Middle frontal gyrus (tissue), 1 donor: ENCODE measurements around the gene SDSL.

Experiments
- DNase-seq: peaks from one replicate; pipeline ENCODE4 v3.0.0-alpha.2; 2015; ENCODE audit warnings: low spot score; ENCODE audit errors: extremely low spot score

Gene SDSL

DNA sequence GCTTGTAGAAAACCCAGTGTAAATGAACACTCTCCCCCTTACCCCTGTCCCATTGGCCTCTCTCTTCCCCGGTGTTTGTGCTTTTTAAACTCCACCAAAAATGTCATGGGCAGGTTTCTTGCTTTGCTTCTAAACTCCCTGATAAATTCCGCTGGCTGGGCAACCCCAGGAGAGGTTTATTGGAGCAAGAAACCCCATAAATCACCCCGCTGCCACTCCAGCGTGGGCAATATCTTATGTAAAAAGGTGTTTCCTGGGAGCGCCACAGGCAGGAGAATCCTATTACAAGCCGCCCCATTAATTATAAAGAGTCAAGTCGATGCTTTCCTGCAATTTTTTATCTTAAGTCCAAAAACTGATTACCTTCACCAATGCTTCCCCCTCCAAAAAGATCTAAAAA lies 26.7 kb downstream of the SDSL start:
- no peak for DNase-seq

GRCh38 chr12:113449299-113449698 lies 27.1 kb downstream of the SDSL start:
- no peak for DNase-seq

DNA sequence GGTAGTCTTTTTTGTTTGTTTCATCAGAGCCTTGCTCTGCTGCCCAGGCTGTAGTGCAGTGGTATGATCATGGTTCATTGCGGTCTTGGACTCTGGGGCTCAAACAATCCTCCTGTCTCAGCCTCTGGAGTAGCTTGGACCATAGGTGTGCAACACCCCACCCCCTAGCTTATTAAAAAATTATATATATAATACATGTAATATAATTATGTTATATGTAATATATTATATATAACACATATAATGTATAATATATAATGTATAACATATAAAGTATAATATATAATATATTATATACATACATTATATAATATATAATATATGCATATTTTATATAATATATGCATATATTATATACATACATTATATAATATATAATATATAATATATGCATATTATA lies 27.7 kb downstream of the SDSL start:
- DNase-seq: no peak

GRCh38 chr12:113452458-113452857 lies 30.3 kb downstream of the SDSL start:
- no peak for DNase-seq

- DNase-seq: no peak
Observed at GRCh38 chr12:113453330-113453729, 31.1 kb downstream of the SDSL start.

GRCh38 chr12:113456199-113456598 lies 34.0 kb downstream of the SDSL start:
- DNase-seq: no peak

- DNase-seq: no peak
Observed at GRCh38 chr12:113456761-113457160, 34.6 kb downstream of the SDSL start.

- no peak for DNase-seq
Observed at GRCh38 chr12:113457185-113457584, 35.0 kb downstream of the SDSL start.

DNA sequence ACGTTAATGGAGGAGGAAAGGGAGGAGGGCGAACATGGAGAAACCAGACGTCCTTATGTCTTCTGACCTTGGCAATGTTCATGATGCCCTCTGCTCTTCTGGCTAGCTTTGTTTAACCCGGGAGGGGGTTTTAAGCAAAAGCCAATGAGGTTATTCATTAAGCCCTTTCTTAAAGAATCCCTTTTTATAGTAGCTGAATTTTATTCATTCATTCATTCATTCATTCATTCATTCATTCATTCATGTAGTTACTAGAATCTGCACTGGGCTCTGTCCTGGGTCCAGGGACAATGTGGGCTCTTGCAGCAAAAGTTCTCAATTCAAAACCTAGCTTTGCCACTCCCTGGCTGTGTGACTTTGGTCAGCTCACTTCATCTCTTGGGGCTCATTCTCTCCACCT lies 35.5 kb downstream of the SDSL start:
- no peak for DNase-seq

DNA sequence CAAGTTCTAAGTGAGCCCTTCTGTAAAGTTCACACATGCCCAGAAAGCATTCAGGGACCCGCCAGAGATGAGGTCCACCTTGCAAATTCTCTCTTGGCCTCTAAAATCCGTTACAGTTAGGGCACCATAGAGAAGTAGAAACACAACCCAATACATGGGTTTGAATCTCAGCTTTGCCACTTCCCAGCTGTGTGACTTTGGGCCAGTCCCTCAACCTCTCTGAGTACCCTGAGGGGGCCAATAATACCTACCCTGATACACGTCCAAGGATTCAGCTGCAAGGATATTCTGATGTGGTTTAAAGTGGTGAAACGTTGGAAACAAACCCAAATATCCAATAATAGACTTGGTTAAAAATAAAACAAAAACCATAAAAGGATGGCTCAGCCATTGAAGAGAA lies 37.8 kb downstream of the SDSL start:
- DNase-seq: no peak

GRCh38 chr12:113461666-113462065 lies 39.5 kb downstream of the SDSL start:
- no peak for DNase-seq

DNA sequence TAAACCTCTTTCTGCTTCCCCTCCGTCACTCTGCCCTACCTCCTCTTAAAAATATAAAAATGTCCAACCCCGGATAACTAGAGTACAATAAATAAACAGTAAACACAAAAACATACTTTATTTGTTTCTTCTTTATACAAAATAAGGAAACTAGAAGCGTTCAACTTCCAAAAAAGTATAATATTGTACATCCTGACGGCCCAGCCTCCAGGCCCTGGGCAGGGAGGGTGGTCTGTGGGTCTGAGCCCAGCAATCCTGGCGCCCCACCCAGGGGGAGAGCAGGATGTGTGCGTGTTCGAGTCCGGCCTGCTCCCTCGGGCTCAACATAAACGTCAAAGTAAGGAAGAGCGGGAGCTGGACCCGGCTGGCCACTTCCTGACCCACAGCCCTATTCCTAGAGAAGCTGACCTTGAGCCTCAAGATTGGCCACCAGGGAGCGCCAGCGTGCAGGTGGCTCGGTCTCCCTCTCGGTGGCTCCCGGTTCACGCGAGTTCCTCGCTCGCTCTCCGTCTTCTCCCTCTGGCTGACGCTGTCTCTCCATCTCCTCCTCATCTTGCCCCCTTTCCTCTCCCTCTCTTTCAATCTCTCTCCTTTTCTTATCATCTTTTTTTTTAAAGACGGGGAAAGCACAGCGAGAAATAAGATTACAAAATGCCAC lies 40.1 kb downstream of the SDSL start:
- peak; percentile 27 for DNase-seq

DNA sequence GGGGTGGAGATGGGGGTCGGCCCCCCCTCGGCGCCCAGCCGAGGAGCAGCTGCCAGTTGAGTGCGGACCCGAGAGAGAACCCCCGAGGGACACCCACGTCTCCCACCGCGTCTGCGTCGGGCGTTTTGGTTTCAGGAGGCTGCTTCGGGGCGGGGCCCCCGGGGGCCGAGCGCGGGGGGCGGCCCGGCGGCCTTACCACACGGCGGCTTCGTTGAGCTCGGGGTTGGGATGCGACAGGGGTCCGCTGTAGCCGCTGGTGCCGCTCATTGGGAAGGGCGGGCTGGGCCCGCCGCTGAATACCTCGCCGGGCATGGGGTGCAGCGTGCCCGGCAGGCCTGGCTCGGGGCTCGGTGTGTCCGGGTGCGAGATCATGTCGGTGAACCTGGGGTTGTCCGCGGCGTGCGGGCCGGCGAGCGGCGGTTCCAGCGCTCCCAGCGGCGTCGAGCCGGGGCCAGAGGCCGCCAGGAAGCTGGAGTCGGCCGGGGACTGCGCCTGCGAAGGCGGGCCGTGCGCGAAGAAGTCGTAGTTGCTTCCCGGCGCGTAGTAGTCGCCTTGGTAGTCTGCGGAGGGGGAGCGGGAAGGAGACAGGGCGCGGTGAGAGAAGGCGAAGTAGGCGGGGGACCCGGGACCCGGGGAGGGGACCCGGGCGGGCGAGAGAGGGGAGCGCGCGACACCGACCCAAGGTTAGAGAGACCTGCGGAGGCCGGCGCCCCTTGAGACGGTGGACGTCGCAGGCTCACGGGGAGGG lies 41.0 kb downstream of the SDSL start:
- DNase-seq: no peak

- no peak for DNase-seq
Observed at GRCh38 chr12:113463746-113464451, 41.7 kb downstream of the SDSL start.

DNA sequence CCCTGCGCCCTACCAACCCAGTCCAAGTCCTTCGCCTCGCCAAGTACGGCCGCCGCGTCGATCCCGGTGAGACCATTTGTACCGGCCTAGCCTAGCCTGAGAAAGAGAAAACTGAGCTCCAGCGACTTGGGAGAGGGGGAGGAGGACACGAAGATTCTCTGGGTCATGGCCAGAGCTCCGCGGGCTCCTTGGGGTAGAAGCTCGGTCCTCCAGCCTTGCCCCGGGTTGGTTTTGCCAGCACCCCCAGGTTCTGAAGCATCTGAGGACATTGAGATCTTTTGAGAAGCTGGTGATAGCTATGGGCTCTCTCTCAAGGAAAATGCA lies 42.2 kb downstream of the SDSL start:
- no peak for DNase-seq

DNA sequence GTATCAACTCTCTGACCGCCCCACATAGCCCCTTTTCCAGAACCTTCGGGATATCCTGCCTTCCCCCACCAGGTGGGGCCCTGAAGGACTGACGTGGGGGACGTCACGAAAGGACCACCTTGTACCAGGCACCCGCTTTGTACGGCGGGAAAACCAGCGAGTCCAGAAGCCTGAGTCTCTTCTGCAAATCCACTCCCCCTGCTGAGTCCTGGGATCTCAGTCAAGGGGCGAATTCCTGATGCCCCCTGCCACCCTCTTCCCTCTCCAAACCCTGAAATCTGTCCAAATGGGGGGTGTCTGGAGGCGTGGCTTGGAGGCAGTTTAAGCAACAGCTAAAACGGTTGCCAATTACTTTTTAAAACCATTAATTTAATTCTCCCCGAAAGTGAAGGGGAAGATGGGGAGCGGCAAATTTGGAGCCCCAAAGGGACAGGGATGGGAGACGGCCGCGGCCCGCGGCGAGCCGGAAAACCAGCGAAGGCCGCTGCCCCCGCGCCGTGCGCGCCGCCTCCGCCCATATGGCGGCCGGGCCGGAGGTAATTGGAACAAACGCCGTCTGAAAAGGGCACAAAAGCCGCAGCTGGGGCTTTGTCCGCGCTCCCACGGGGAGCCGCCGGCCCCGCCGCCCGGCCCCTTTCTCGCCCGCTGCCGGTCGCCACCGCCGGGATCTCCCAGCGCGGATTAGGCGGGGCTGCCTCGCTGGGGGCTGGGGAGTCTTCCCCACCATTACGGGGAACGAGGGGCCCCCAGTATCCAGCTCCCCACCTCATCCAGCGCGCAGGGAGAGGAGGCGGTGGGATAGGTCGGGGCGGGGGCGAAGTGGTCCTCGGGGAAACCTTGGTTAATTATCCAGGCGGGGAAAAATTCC lies 42.9 kb downstream of the SDSL start:
- no peak for DNase-seq

GRCh38 chr12:113465808-113466453 lies 43.8 kb downstream of the SDSL start:
- no peak for DNase-seq

DNA sequence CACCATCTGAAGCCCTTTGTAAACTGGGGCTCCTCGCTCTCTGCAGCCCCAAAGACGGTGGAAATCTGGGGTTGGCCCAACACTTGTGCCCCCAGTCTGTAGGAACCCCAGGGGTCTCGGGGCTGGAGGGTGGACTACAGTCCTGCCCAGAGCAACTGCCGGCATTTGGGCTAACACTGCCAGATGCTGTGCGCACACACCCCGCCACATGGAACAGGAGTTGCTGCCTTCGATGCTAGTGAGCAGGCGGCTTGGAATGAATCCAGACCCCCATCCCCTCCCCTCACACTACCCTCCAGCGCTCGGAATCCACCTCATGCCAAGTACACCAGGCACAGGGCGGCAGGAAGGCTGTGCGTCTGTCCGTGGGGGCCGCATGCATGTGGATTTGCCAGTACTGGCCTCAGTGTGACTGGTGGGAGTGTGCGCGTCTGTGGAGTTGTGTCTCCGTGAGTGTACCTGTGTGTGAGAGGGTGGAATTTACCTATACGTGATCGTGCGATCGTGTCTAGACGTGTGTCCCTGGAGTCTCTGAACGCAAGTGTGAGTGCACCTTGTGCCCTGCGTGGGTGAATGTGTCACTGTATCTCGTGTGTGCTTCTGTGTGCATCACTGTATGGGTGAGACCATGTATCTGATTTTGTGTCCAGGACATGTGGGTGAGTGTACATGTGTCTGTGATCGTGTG lies 44.4 kb downstream of the SDSL start:
- no peak for DNase-seq

GRCh38 chr12:113467142-113467501 lies 44.9 kb downstream of the SDSL start:
- no peak for DNase-seq

- DNase-seq: no peak
Observed at GRCh38 chr12:113467502-113468364, 45.6 kb downstream of the SDSL start.
